Cerebellar cortex (tissue), 1 donor: Measurements from ENCODE around the gene FES.
"Not testable (repeated sequence)": the region's sequence is repeated elsewhere in the genome, so short reads cannot be mapped to it uniquely, and the experiment has no call there.

Experiments used
- DNase-seq: peaks from one replicate; pipeline ENCODE4 v3.0.0-alpha.2; 2015; ENCODE audit warnings: low spot score

Gene FES

GRCh38 chr15:90892023-90892422 lies 7.7 kb downstream of the FES start:
- no peak for DNase-seq

- DNase-seq, result no peak
These were observed 8.3 kb downstream of the FES start for GRCh38 chr15:90892498-90893174.

DNA sequence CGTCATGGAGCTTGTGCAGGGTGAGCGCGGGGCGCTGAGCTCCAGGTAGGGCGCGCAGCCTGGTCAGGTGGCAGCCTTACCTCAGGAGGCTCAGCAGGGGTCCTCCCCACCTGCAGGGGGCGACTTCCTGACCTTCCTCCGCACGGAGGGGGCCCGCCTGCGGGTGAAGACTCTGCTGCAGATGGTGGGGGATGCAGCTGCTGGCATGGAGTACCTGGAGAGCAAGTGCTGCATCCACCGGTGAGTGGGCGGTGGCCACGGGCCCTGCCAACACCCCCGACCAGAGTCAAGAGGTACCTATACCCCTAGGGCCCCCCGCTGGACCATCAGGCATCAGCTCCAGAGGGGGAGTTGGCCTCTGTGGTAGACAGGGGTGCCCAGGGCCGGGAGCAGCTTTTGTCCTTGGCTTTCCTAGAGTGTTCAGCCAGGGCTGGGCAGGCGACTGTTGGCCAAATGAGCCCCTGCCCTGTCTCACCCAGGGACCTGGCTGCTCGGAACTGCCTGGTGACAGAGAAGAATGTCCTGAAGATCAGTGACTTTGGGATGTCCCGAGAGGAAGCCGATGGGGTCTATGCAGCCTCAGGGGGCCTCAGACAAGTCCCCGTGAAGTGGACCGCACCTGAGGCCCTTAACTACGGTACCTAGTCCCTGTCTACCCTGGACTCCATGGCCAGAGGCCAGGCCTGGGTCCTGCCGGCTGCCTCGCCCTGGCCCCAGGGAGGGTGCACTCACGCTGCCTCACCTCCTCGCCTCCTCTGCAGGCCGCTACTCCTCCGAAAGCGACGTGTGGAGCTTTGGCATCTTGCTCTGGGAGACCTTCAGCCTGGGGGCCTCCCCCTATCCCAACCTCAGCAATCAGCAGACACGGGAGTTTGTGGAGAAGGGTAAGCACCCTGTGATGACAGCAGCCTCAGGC lies 9.1 kb downstream of the FES start:
- DNase-seq, result no peak

GRCh38 chr15:90895571-90896117 lies 11.3 kb downstream of the FES start:
- DNase-seq, result peak; percentile 84

DNA sequence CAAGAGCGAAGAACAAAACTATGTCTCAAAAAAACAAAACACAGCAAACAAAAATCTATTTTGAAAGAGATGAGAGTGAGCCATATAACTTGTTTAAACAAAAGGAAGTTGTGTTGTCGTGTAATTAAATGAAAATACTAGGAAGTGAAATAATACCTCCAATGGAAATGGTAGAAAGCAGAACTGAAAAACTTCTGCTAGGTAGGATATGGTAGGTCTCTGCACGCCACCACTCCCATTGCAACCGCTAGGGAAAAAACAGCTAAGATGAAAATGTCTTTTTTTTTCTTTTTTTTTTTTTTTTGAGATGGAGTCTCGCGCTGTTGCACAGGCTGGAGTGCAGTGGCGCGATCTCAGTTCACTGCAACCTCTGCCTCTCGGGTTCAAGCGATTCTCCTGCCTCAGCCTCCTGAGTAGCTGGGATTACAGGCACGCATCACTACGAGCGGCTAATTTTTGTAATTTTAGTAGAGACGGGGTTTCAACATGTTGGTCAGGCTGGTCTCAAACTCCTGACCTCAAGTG lies 12.9 kb downstream of the FES start:
- not testable (repeated sequence) for DNase-seq

DNA sequence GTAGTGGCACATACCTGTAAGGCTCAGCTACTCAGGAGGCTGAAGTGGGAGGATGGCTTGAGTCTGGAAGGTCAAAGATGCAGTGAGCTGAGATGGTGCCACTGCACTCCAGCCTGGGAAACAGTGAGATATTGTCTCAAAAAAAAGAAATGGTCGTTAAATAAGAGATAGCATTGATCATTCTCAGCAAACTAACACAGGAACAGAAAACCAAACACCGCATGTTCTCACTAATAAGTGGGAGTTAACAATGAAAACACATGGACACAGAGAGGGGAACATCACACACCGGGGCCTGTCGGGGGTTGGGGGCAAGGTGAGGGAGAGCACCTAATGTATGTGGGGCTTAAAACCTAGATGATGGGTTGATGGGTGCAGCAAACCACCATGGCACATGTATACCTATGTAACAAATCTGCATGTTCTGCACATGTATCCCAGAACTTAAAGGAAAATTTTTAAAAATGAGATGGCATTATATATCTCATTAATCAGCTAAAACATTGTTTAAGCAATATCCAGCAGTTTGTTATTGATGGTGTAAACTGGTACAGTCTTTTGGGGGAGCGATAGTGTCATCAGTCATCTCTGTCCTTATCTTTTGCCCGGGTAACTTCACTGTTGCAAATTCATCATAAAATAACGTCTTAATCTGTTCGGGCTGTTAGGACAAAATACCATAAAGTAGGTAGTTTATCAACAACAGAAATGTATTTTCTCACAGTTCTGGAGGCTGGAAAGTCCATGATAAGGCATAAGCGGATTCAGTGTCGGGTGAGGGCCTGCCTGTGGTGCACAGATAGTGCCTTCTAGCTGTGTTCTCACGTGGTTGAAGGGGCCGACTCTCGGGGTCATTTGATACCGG lies 17.1 kb downstream of the FES start:
- DNase-seq, result no peak

- DNase-seq, result peak; percentile 79
These were observed 17.9 kb downstream of the FES start for GRCh38 chr15:90902040-90902839.

DNA sequence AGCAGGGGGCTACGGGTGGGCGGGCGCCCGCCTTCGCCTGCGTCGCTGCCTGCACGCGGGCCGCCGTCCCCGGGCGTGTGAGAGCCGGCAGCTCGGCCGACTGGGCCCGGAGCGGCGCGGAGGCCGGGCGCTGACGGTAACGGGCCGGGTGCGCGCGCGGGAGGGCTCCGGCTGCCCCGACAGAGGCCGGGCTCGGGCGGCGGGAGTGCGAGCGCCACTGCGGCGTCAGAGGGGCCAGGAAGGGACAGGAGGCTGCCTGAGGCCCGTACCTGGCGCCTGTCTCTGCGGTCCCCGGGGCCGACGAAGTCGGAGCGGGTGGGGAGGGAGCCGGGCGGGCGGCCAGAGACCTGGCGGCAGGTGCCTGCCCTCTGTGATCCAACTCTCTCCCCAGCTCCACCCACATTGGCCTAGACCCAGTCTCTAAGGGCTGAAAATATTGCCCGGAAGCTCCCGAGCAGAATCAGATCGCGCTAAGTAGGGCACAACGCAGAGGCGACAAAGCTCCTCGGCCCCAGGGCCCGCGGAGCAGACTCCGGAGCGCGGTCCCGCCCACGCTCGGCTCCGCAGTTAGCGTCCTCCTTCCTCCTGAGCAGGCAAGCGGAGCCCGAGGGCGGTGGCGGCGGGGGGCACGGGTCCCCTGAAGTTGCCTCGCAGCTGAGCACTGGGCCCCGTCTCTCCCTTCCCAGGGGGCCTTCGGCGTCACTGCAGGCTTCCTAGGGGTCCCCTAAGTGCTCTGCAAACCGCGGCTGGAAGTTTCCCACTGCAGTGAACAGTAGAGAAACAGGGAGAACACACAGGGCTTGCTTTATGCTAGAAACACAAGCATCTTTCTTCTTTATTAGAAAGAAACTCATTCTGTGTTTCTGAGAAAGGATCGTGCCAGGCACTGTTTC lies 18.8 kb downstream of the FES start, which contains the start of gene MAN2A2:
Gene MAN2A2 (plus strand): TSS at position 463 of the 893 bp plus-strand sequence. CDS start 906 bp downstream, outside the sequence.
- peak; percentile 72 for DNase-seq

GRCh38 chr15:90903733-90904536 lies 19.6 kb downstream of the FES start:
- DNase-seq, result peak; percentile 59

- no peak for DNase-seq
These were observed 20.4 kb downstream of the FES start for GRCh38 chr15:90904746-90905145.

GRCh38 chr15:90905306-90906180 lies 21.2 kb downstream of the FES start:
- DNase-seq, result no peak

DNA sequence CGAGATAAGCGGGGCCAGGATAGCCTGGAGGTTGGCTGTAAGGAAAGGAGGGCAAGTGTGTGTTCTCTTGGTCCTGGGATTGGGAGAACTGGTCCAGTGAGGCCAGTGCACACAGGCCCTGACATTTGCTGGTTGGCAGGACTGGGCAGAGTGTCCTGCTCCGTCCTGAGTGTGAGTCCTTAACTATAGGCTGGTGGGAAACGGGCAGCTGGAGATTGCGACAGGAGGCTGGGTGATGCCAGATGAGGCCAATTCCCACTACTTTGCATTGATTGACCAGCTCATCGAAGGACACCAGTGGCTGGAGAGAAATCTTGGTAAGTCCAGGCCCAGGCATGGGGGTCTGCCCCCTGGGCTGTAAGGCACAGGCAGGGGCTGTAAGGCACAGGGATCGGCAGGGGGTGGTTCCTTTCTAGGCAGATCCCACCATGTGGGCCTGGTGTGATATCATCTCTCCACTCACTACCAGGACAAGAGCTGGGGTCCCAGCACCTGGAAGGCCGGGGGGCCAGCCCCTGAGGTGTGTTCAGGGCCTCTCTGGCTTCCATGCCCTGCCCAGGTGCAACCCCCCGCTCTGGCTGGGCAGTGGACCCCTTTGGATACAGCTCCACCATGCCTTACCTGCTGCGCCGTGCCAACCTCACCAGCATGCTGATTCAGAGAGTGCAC lies 22.0 kb downstream of the FES start:
- DNase-seq, result no peak

- DNase-seq, result no peak
These were observed 22.9 kb downstream of the FES start for GRCh38 chr15:90907051-90907660.

DNA sequence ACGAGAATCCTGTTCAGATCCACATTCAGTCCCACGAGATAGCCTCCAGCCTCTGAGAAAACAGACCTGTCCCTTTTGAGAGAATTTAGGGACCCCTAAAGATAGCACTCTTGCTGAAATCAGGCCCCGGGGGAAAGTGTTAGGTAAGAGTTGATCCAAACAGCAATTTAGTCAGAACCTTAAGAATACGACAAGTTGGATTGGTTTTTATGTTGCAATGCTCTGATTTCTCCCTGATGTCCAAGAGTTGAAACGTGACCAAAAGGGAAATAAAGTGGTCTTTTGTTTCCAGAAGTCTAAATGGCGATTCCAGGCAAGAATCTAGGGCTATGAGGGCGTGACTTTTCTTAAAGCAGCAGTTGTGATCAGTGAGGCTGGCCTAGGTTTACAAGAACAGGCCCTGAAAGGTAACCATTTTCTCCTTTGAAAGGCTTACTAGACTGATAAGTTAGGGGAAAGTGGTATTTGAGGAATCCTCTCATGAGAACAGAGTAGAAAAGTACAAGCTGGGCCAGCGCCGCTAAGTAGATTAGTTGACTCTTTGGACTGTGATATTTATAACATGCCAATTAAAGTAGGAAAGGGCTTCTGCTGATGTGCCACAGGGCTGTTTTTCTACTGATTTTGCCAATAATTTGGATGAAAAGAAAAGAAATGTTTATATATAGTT lies 23.7 kb downstream of the FES start:
- no peak for DNase-seq

GRCh38 chr15:90909449-90909848 lies 25.1 kb downstream of the FES start:
- not testable (repeated sequence) for DNase-seq

GRCh38 chr15:90909976-90910375 lies 25.7 kb downstream of the FES start:
- DNase-seq, result no peak
